Tibial artery (tissue), 4 donors: ENCODE measurements around the gene VAT1L.

ENCODE experiments used
- DNase-seq, 2 donors: peaks; one replicate each; pipeline ENCODE4 v3.0.0-alpha.2; 2019
- H3K27ac ChIP-seq, 2 donors: fragments of 200-600 bp; sonication (generic) in 1 of 2; 1 replicate in 1 of 2; 2 replicates in 1 of 2; pipeline ENCODE4 v1.5.1; 2018 to 2019; ENCODE audit warnings: mild to moderate bottlenecking in 1 of 2
- H3K27me3 ChIP-seq, 2 donors: fragments of 200-600 bp; sonication (generic) in 1 of 2; one replicate each; pipeline versions ENCODE4 v1.5.1 to v1.6.0; 2016 to 2019
- H3K36me3 ChIP-seq, 3 donors: fragments of 200-600 bp; sonication (generic) in 2 of 3; one replicate each; pipeline ENCODE4 v1.5.1; 2016 to 2019; ENCODE audit warnings: mild to moderate bottlenecking in 2 of 3
- H3K4me1 ChIP-seq, 4 donors: fragments of 200-600 bp; sonication (generic) in 2 of 4; 1 replicate in 3 of 4; 2 replicates in 1 of 4; pipeline ENCODE4 v1.5.1; 2016 to 2019
- H3K4me3 ChIP-seq, 2 donors: fragments of 200-600 bp; sonication (generic) in 1 of 2; 1 replicate in 1 of 2; 2 replicates in 1 of 2; pipeline ENCODE4 v1.5.1; 2018 to 2019; ENCODE audit warnings: mild to moderate bottlenecking in 2 of 2
- H3K9me3 ChIP-seq, 3 donors: fragments of 200-600 bp; sonication (generic) in 1 of 3; one replicate each; pipeline ENCODE4 v1.5.1; 2016 to 2019
- CTCF ChIP-seq, 2 experiments: fragments of 200-600 bp in 1 of 2; fragments of 450-650 bp in 1 of 2; IDR thresholded peaks; one replicate each; pipeline ENCODE4 v1.5.1; 2017 to 2019; ENCODE audit warnings: antibody characterized with exemption in 2 of 2, mild to moderate bottlenecking in 1 of 2, moderate library complexity in 1 of 2
- intact Hi-C: fragments of 100-400 bp; cut with DNase I; formaldehyde crosslinking; loops from one replicate; pipeline ENCODE4 v1.15.0; 2023; ENCODE audit warnings: low total_unique reads

VAT1L gene

GRCh38 chr16:78025631-78026030, 237.3 kb downstream of the VAT1L start:
- H3K4me1 ChIP-seq, result no peaks in the 10 kb centered on the region
- H3K36me3 ChIP-seq, result no peaks in the 10 kb centered on the region
- H3K27me3 ChIP-seq, result peaks cover 0 to 6% of the 10 kb centered on the region in 2 donors
- DNase-seq, result no peak
- no peak overlapping the region for H3K4me3 ChIP-seq
- no peak overlapping the region for H3K27ac ChIP-seq
- no peaks in the 10 kb centered on the region for H3K9me3 ChIP-seq
- no peak for TF ChIP-seq CTCF (IDR thresholded peaks at IDR 0.05)
- intact Hi-C loops, result no loop called here

DNA sequence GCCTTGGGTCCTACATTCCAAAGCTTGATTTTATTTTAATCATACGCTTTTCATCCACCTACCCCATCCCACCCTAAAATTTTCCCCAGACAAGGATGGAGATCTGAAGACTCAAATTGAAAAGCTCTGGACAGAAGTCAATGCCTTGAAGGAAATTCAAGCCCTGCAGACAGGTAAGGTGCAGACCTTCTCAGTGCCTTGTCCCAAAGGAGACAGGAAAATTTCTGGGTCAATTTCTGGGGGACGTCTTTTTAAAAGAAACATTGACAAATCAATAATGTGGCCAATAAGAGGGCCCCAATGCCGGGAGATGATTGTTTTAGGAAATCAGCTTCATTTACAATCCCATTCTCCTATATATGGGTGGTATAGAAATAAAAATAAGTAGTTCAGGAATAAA, 239.7 kb downstream of the VAT1L start:
- H3K27ac ChIP-seq, result no peak overlapping the region
- TF ChIP-seq CTCF (IDR thresholded peaks at IDR 0.05), result no peak
- H3K4me3 ChIP-seq, result no peak overlapping the region
- no peaks in the 10 kb centered on the region for H3K36me3 ChIP-seq
- no peak for DNase-seq
- peaks cover 0 to 6% of the 10 kb centered on the region in 2 donors for H3K27me3 ChIP-seq
- H3K4me1 ChIP-seq, result no peaks in the 10 kb centered on the region
- intact Hi-C loops, result no loop called here
- H3K9me3 ChIP-seq, result no peaks in the 10 kb centered on the region
